H9 (cell line): Measurements from ENCODE around the gene ZNF423. TPM values are rescaled to one million over a fixed set of nuclear protein-coding genes. Genes with fewer than 3 reads are reported as not detected.

Experiments
- DNase-seq: peaks from one replicate; pipeline ENCODE4 v3.0.0-alpha.2; 2017
- H2AFZ ChIP-seq: one replicate; pipeline ENCODE4 v1.6.1; 2013; ENCODE audit warnings: mild to moderate bottlenecking, low read length, control low read depth, moderate library complexity
- H2AK5ac ChIP-seq: 2 replicates; pipeline ENCODE4 v1.6.1; 2013; ENCODE audit warnings: low read length, control low read depth, mixed read lengths; ENCODE audit not compliant: insufficient read length
- H2BK120ac ChIP-seq: one replicate; pipeline ENCODE4 v1.6.1; 2013; ENCODE audit warnings: low read depth, mild to moderate bottlenecking, low read length, control low read depth, inconsistent platforms; ENCODE audit not compliant: poor library complexity, severe bottlenecking
- H2BK12ac ChIP-seq: 2 replicates; pipeline ENCODE4 v1.6.1; 2013; ENCODE audit warnings: low read length, control low read depth, mixed read lengths, low read depth; ENCODE audit not compliant: insufficient read length
- H2BK15ac ChIP-seq: 2 replicates; pipeline ENCODE4 v1.6.1; 2013; ENCODE audit warnings: low read depth, low read length, control low read depth
- H2BK20ac ChIP-seq: one replicate; pipeline ENCODE4 v1.6.1; 2013; ENCODE audit warnings: low read depth, mild to moderate bottlenecking, low read length, control low read depth, inconsistent platforms; ENCODE audit not compliant: poor library complexity, severe bottlenecking
- H2BK5ac ChIP-seq: 2 replicates; pipeline ENCODE4 v1.6.1; 2013; ENCODE audit warnings: low read length, control low read depth, mixed read lengths; ENCODE audit not compliant: insufficient read length
- H3K14ac ChIP-seq: 2 replicates; pipeline ENCODE4 v1.6.1; 2013; ENCODE audit warnings: low read length, control low read depth; ENCODE audit not compliant: insufficient read depth
- H3K18ac ChIP-seq: 2 replicates; pipeline ENCODE4 v1.6.1; 2013; ENCODE audit warnings: low read depth, mild to moderate bottlenecking, mixed read lengths, low read length, control low read depth; ENCODE audit not compliant: insufficient read length
- H3K23ac ChIP-seq: 2 replicates; pipeline ENCODE4 v1.6.1; 2013; ENCODE audit warnings: low read length, control low read depth, mixed read lengths, low read depth; ENCODE audit not compliant: insufficient read length
- H3K23me2 ChIP-seq: 2 replicates; pipeline ENCODE4 v1.6.1; 2013; ENCODE audit warnings: low read depth, mild to moderate bottlenecking, mixed read lengths, low read length, control low read depth; ENCODE audit not compliant: insufficient read length, poor library complexity, severe bottlenecking
- H3K27ac ChIP-seq: 2 replicates; pipeline ENCODE4 v1.5.1; 2013; ENCODE audit warnings: low read length, control low read depth, mixed read lengths, low read depth; ENCODE audit not compliant: insufficient read length
- H3K27me3 ChIP-seq: 2 replicates; pipeline ENCODE4 v1.6.1; 2013; ENCODE audit warnings: low read length, control low read depth, inconsistent platforms; ENCODE audit not compliant: insufficient read depth
- H3K4ac ChIP-seq: 2 replicates; pipeline ENCODE4 v1.6.1; 2013; ENCODE audit warnings: low read depth, mild to moderate bottlenecking, control low read depth, inconsistent platforms, low read length, moderate library complexity
- H3K4me1 ChIP-seq: 2 replicates; pipeline ENCODE4 v1.6.1; 2013; ENCODE audit warnings: low read length, control low read depth, inconsistent platforms; ENCODE audit not compliant: insufficient read depth
- H3K4me2 ChIP-seq: 2 replicates; pipeline ENCODE4 v1.6.1; 2013; ENCODE audit warnings: low read length, control low read depth, mixed read lengths; ENCODE audit not compliant: insufficient read length, insufficient read depth
- H3K56ac ChIP-seq: 2 replicates; pipeline ENCODE4 v1.6.1; 2013; ENCODE audit warnings: low read depth, mild to moderate bottlenecking, mixed read lengths, low read length, control low read depth; ENCODE audit not compliant: insufficient read length
- H3K79me1 ChIP-seq: 2 replicates; pipeline ENCODE4 v1.6.1; 2013; ENCODE audit warnings: low read depth, mild to moderate bottlenecking, moderate library complexity, low read length, control low read depth, inconsistent platforms; ENCODE audit not compliant: insufficient read depth, poor library complexity, severe bottlenecking
- H3K79me2 ChIP-seq: 2 replicates; pipeline ENCODE4 v1.6.1; 2013; ENCODE audit warnings: low read length, control low read depth, inconsistent platforms; ENCODE audit not compliant: insufficient read depth
- H3K9ac ChIP-seq: 2 replicates; pipeline ENCODE4 v1.6.1; 2013; ENCODE audit warnings: low read length, control low read depth, mixed read lengths; ENCODE audit not compliant: insufficient read length; ENCODE audit errors: extremely low read depth
- H3K9me3 ChIP-seq: one replicate; pipeline ENCODE4 v1.6.1; 2013; ENCODE audit warnings: low read depth, low read length, inconsistent platforms; ENCODE audit not compliant: control insufficient read depth
- H3T11ph ChIP-seq: one replicate; pipeline ENCODE4 v1.6.1; 2013; ENCODE audit warnings: mild to moderate bottlenecking, low read length, control low read depth, inconsistent platforms
- H4K20me1 ChIP-seq: one replicate; pipeline ENCODE4 v1.6.1; 2013; ENCODE audit not compliant: control insufficient read depth, insufficient read length, insufficient read depth
- H4K5ac ChIP-seq: 2 replicates; pipeline ENCODE4 v1.6.1; 2013; ENCODE audit warnings: low read depth, mild to moderate bottlenecking, mixed read lengths, low read length, control low read depth; ENCODE audit not compliant: insufficient read length
- H4K8ac ChIP-seq: replicated peaks from 2 replicates; pipeline ENCODE4 v1.6.1; 2013; ENCODE audit warnings: low read length, control low read depth, mixed read lengths, low read depth; ENCODE audit not compliant: insufficient read length
- H4K91ac ChIP-seq: 2 replicates; pipeline ENCODE4 v1.6.1; 2013; ENCODE audit warnings: low read depth, mild to moderate bottlenecking, moderate library complexity, mixed read lengths, low read length, control low read depth; ENCODE audit not compliant: insufficient read length
- H3K27ac Mint-ChIP-seq, 3 experiments: 2 replicates in 2 of 3; 3 replicates in 1 of 3; pipeline ENCODE4 v1.8.0; 2020 to 2021; ENCODE audit warnings: mixed read lengths in 3 of 3, mild to moderate bottlenecking in 1 of 3, moderate library complexity in 1 of 3
- H3K27me3 Mint-ChIP-seq: 2 replicates; pipeline ENCODE4 v1.8.0; 2021; ENCODE audit warnings: low read depth, mild to moderate bottlenecking, moderate library complexity, mixed read lengths
- H3K36me3 Mint-ChIP-seq, 3 experiments: 2 replicates in 2 of 3; 3 replicates in 1 of 3; pipeline ENCODE4 v1.8.0; 2020 to 2021; ENCODE audit warnings: low read depth in 3 of 3, mixed read lengths in 3 of 3; ENCODE audit not compliant: insufficient read depth in 1 of 3
- H3K4me1 Mint-ChIP-seq, 2 experiments: 2 replicates each; pipeline ENCODE4 v1.8.0; 2020; ENCODE audit warnings: mixed read lengths in 2 of 2
- H3K4me3 Mint-ChIP-seq, 2 experiments: 2 replicates in 1 of 2; 3 replicates in 1 of 2; pipeline ENCODE4 v1.8.0; 2020 to 2021; ENCODE audit warnings: mild to moderate bottlenecking in 2 of 2, mixed read lengths in 2 of 2, moderate library complexity in 1 of 2
- H3K9me3 Mint-ChIP-seq, 2 experiments: 2 replicates in 1 of 2; 3 replicates in 1 of 2; pipeline ENCODE4 v1.8.0; 2020; ENCODE audit warnings: mild to moderate bottlenecking in 2 of 2, mixed read lengths in 2 of 2, moderate library complexity in 1 of 2
- WGBS: extraction: QIAGEN DNeasy Blood & Tissue Kit; methylation state at CpG from one replicate; pipeline ENCODE4 v1.1.7; 2013; ENCODE audit warnings: missing lambda C conversion rate, low lambda C conversion rate, mixed read lengths; ENCODE audit not compliant: insufficient read length; ENCODE audit errors: extremely low coverage; 5-methylcytosine and 5-hydroxymethylcytosine counted together
- total RNA-seq: library from RNA; stranded (reverse); gene quantifications from 2 replicates; pipeline ENCODE4 v1.2.1, GENCODE V29; 2021
- TF ChIP-seq, protein P1 (sequence below): fragments of 200-600 bp; sonication (generic); conservative IDR thresholded peaks from 3 replicates; pipeline ENCODE4 v1.8.0; 2021; ENCODE audit warnings: antibody characterized with exemption, mild to moderate bottlenecking

ZNF423 gene
- total RNA-seq, 1 experiment from 2014 or later: 51.5 TPM

- no peak overlapping the region for H3K9ac ChIP-seq
- H4K91ac ChIP-seq: no peak overlapping the region
- TF ChIP-seq, protein P1, sequence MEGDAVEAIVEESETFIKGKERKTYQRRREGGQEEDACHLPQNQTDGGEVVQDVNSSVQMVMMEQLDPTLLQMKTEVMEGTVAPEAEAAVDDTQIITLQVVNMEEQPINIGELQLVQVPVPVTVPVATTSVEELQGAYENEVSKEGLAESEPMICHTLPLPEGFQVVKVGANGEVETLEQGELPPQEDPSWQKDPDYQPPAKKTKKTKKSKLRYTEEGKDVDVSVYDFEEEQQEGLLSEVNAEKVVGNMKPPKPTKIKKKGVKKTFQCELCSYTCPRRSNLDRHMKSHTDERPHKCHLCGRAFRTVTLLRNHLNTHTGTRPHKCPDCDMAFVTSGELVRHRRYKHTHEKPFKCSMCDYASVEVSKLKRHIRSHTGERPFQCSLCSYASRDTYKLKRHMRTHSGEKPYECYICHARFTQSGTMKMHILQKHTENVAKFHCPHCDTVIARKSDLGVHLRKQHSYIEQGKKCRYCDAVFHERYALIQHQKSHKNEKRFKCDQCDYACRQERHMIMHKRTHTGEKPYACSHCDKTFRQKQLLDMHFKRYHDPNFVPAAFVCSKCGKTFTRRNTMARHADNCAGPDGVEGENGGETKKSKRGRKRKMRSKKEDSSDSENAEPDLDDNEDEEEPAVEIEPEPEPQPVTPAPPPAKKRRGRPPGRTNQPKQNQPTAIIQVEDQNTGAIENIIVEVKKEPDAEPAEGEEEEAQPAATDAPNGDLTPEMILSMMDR: no peak
- no peaks in the 10 kb centered on the region for H3K23me2 ChIP-seq
- no peak overlapping the region for H3K18ac ChIP-seq
- H3K79me2 ChIP-seq: no peaks in the 10 kb centered on the region
- no peak overlapping the region for H2BK15ac ChIP-seq
- no peak overlapping the region for H2AK5ac ChIP-seq
- peaks cover 9% of the 10 kb centered on the region; the same call in 1 of the 2 replicates for H3K4me1 ChIP-seq
- H2AFZ ChIP-seq: no peak overlapping the region
- peak; percentile 11 for DNase-seq
- no peak overlapping the region for H4K5ac ChIP-seq
- no CpG with 5 or more reads among the region's 2 CpGs for WGBS
- H4K8ac ChIP-seq: no peak overlapping the region
- H3K9me3 ChIP-seq: no peaks in the 10 kb centered on the region
- H3K4me2 ChIP-seq: no peak overlapping the region
- no peak overlapping the region for H2BK120ac ChIP-seq
- H3K23ac ChIP-seq: no peak overlapping the region
- H3K56ac ChIP-seq: no peak overlapping the region
- no peaks in the 10 kb centered on the region for H3K79me1 ChIP-seq
- Mint-ChIP-seq H3K4me3 (no peak overlapping the region), H3K27me3 (no peaks in the 10 kb centered on the region), H3K27ac (peak overlapping the region; percentile 0 to 16 (median 1)), H3K36me3 (no peaks in the 10 kb centered on the region), H3K9me3 (no peaks in the 10 kb centered on the region), H3K4me1 (peaks cover 61 to 62% of the 10 kb centered on the region in 2 experiments)
- H3K27ac ChIP-seq: no peak overlapping the region
- no peaks in the 10 kb centered on the region for H4K20me1 ChIP-seq
- no peak overlapping the region for H3T11ph ChIP-seq
- no peak overlapping the region for H2BK12ac ChIP-seq
- no peaks in the 10 kb centered on the region for H3K27me3 ChIP-seq
- no peak overlapping the region for H2BK20ac ChIP-seq
- no peak overlapping the region for H3K14ac ChIP-seq
- H3K4ac ChIP-seq: no peak overlapping the region
- no peak overlapping the region for H2BK5ac ChIP-seq
These were observed 261.8 kb downstream of the ZNF423 start for GRCh38 chr16:49594153-49594552.
